ENCODE data around the gene KIF21B. TPM values are rescaled to one million over a fixed set of nuclear protein-coding genes. Genes with fewer than 3 reads are reported as not detected.

The KIF21B gene
- total and polyA plus RNA-seq, 9 donors: 0.57 to 1.9 (median 0.88) TPM

DNA sequence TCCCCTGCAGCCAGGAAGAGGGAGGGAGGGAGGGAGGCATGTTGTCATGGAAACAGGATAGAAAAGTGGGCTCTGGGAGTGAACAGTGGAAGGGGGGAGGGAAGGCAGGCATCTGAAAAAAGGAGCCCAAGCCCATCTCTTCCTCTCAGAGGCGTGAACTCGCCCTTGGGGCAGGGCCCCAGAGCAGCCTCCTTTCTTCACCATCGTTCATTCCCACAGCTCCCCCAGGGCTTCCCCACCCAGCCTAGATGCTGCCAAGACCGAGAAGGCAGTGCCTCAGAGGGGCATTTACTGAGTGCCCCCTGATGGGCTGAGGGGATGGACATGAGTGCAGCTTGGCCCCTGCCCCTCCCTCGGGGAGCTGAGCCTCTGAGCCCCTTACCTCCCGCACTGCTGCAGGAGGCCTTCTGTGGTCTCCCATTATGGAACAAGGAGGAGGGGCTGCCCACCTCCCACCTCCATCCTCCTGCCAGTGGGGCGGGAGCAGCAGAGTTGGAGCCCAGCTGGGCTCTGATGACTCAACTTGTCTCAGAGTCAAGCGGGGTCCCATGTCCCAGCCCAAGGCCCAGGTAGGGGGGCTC is 39.1 kb upstream of the KIF21B start:
- no peak for DNase-seq
- Histone ChIP-seq H3K4me3 (no peak overlapping the region), H3K4me1 (ENCODE audit: insufficient read depth) (peaks cover 8% of the 10 kb centered on the region), H3K9me3 (no peaks in the 10 kb centered on the region), H3K27me3 (no peaks in the 10 kb centered on the region), H3K27ac (no peak overlapping the region), H3K36me3 (no peaks in the 10 kb centered on the region)
- TF ChIP-seq EP300 (IDR thresholded peaks at IDR 0.05): no peak
- TF ChIP-seq, protein P1, sequence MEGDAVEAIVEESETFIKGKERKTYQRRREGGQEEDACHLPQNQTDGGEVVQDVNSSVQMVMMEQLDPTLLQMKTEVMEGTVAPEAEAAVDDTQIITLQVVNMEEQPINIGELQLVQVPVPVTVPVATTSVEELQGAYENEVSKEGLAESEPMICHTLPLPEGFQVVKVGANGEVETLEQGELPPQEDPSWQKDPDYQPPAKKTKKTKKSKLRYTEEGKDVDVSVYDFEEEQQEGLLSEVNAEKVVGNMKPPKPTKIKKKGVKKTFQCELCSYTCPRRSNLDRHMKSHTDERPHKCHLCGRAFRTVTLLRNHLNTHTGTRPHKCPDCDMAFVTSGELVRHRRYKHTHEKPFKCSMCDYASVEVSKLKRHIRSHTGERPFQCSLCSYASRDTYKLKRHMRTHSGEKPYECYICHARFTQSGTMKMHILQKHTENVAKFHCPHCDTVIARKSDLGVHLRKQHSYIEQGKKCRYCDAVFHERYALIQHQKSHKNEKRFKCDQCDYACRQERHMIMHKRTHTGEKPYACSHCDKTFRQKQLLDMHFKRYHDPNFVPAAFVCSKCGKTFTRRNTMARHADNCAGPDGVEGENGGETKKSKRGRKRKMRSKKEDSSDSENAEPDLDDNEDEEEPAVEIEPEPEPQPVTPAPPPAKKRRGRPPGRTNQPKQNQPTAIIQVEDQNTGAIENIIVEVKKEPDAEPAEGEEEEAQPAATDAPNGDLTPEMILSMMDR (IDR thresholded peaks at IDR 0.05): no peak
- no peak for TF ChIP-seq POLR2A (IDR thresholded peaks at IDR 0.05)
- intact Hi-C loops (cut with DNase I): no loop called here
- 66 to 67% (median 67%) methylated on average over 8 of the region's 8 CpGs for WGBS, 3 donors

DNA sequence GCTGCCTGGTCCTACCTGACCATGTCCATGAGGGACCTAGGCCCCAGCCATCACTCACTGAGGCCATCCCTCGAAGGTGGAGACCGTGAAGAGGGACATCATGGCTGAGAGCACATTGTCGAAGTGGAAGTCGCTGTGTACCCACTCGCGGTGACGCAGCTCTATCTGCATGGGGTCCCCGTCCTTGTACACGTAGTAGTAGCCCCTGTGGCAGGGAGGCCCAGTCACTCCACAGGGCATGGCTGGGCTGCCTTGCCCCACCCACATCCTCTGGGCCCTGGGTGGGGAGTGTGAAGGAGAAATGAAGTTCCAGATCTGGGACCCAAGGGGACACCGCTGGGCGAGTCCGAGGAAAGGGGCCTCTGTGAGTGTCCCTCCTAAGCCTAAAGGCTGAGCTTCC is 38.4 kb upstream of the KIF21B start:
- Histone ChIP-seq H3K4me1 (ENCODE audit: insufficient read depth) (peaks cover 8% of the 10 kb centered on the region), H3K9me3 (no peaks in the 10 kb centered on the region), H3K36me3 (no peaks in the 10 kb centered on the region), H3K27ac (no peak overlapping the region), H3K4me3 (no peak overlapping the region), H3K27me3 (no peaks in the 10 kb centered on the region)
- no peak for DNase-seq
- TF ChIP-seq EP300 (IDR thresholded peaks at IDR 0.05) (no peak), POLR2A (IDR thresholded peaks at IDR 0.05) (no peak)
- TF ChIP-seq, protein P1 (IDR thresholded peaks at IDR 0.05): no peak
- intact Hi-C loops (cut with DNase I): no loop called here
- WGBS, 3 donors: 97% methylated on average over 12 of the region's 12 CpGs

DNA sequence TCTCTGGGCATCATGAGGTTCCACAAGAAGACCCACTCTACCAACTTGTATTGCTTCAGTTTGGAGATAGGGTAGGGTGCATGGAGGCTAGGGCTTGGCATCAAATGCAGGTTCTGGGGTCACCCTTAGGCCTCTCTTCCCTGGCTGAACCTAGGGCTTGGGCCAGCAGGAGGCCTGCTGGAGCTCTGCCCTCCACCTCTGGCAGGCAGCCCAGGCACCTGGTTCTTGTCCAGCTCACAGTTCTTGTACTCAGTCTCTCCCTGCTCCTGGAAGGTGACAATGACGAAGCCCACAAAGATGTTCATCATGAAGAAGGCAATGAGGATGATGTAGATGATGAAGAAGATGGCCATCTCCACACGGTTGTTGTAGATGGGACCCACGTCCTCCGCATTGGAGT is 37.5 kb upstream of the KIF21B start:
- 80 to 93% (median 89%) methylated on average over 4 of the region's 4 CpGs for WGBS, 3 donors
- Histone ChIP-seq H3K27ac (no peak overlapping the region), H3K4me3 (no peak overlapping the region), H3K27me3 (no peaks in the 10 kb centered on the region), H3K36me3 (no peaks in the 10 kb centered on the region), H3K4me1 (ENCODE audit: insufficient read depth) (peaks cover 8% of the 10 kb centered on the region), H3K9me3 (no peaks in the 10 kb centered on the region)
- DNase-seq: no peak
- intact Hi-C loops (cut with DNase I): no loop called here
- TF ChIP-seq EP300 (IDR thresholded peaks at IDR 0.05): no peak
- no peak for TF ChIP-seq POLR2A (IDR thresholded peaks at IDR 0.05)
- TF ChIP-seq, protein P1 (IDR thresholded peaks at IDR 0.05): no peak

DNA sequence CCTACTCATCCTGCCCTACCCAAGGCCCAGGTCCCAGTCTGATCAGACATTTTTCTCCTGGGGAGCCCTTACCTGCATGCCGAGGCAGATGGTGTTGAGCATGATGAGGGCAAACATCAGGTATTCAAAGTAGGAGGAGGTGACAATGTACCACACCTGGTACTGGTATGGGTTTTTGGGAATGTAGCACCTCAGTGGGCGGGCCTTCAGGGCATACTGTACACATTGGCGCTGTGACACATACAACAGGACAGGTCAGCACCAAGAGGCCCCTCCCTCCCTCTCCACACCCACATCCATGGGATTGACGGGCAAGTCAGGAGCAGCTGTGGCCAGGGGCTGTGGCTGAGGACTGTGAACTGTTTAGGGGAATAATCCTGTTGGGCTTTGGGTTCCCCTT is 37.1 kb upstream of the KIF21B start:
- H3K27ac ChIP-seq: no peak overlapping the region
- TF ChIP-seq POLR2A (IDR thresholded peaks at IDR 0.05) (no peak), EP300 (IDR thresholded peaks at IDR 0.05) (no peak)
- TF ChIP-seq, protein P1 (IDR thresholded peaks at IDR 0.05): no peak
- intact Hi-C loops (cut with DNase I): no loop called here
- no peak overlapping the region for H3K4me3 ChIP-seq
- H3K36me3 ChIP-seq: no peaks in the 10 kb centered on the region
- 93 to 95% (median 94%) methylated on average over 4 of the region's 4 CpGs for WGBS, 3 donors
- H3K27me3 ChIP-seq: no peaks in the 10 kb centered on the region
- DNase-seq: no peak
- peaks cover 10% of the 10 kb centered on the region for H3K4me1 ChIP-seq (ENCODE audit: insufficient read depth)
- no peaks in the 10 kb centered on the region for H3K9me3 ChIP-seq
